GM12878 (cell line): ENCODE results near the gene TM6SF1. TPM values are rescaled to one million over a fixed set of nuclear protein-coding genes. Genes with fewer than 3 reads are reported as not detected.
A peak's percentile ranks its signal among the peaks of the same experiment; 100 is the strongest.

Experiments
- ATAC-seq: fragments of 200-7000 bp; cut with Tn5 transposase; 3 replicates; pipeline ENCODE4 v1.9.1; 2020; ENCODE audit warnings: mild to moderate bottlenecking, moderate library complexity
- BruUV-seq: library from RNA; stranded (reverse); fragments of 400-500 nt; replicated peaks from 2 replicates; lab custom pipeline; 2021; lab: Mats Ljungman, UMichigan
- CTCF ChIA-PET: fragments of 300-600 bp; sonication (Branson Sonifier 250); formaldehyde crosslinking; extraction: SDS; loops from one replicate; lab custom pipeline; 2021; ENCODE audit warnings: inconsistent platforms; lab: Yijun Ruan, JAX
- POLR2A ChIA-PET: fragments of 350-600 bp; formaldehyde crosslinking; extraction: SDS; loops from one replicate; lab custom pipeline; 2021; ENCODE audit warnings: inconsistent platforms; lab: Charles Lee
- RAD21 ChIA-PET: fragments of 300-600 bp; sonication (Branson Sonifier 250); formaldehyde crosslinking; loops from one replicate; lab custom pipeline; 2023; ENCODE audit warnings: antibody characterized with exemption; ENCODE audit not compliant: unreplicated experiment; lab: Charles Lee
- SMC1A ChIA-PET: fragments of 300-600 bp; sonication (Branson Sonifier 250); formaldehyde crosslinking; loops from one replicate; lab custom pipeline; 2023; ENCODE audit not compliant: unreplicated experiment, uncharacterized antibody; lab: Charles Lee
- DNase-seq: peaks from one replicate; pipeline ENCODE4 v3.0.0-alpha.2; 2011; ENCODE audit warnings: low read depth, low spot score
- FAIRE-seq: peaks from 3 replicates; lab custom pipeline; 2011; peaks lifted over from hg19 to GRCh38; lab: Jason Lieb, UNC
- H2AFZ ChIP-seq: 2 replicates; pipeline ENCODE4 v1.6.0; 2011; ENCODE audit warnings: low read depth, low read length, control low read depth; ENCODE audit not compliant: control insufficient read depth
- H3K27ac ChIP-seq: 2 replicates; pipeline ENCODE4 v1.5.1; 2011; ENCODE audit warnings: control low read depth; ENCODE audit not compliant: control insufficient read depth, insufficient read depth
- H3K27me3 ChIP-seq, 2 experiments: replicated peaks in 1 of 2; 2 replicates each; pipeline versions ENCODE4 v1.6.0 to v1.6.1; 2011; ENCODE audit warnings: low read length in 1 of 2; ENCODE audit not compliant: control insufficient read depth in 2 of 2, insufficient read depth in 2 of 2
- H3K36me3 ChIP-seq, 2 experiments: 2 replicates each; pipeline ENCODE4 v1.5.1; 2011; ENCODE audit warnings: low read length in 1 of 2; ENCODE audit not compliant: control insufficient read depth in 2 of 2, insufficient read depth in 2 of 2
- H3K4me1 ChIP-seq: 2 replicates; pipeline ENCODE4 v1.6.1; 2011; ENCODE audit warnings: mild to moderate bottlenecking, low read length, moderate library complexity, mixed read lengths; ENCODE audit not compliant: control insufficient read depth, insufficient read depth
- H3K4me2 ChIP-seq: 2 replicates; pipeline ENCODE4 v1.6.0; 2011; ENCODE audit warnings: control low read depth; ENCODE audit not compliant: control insufficient read depth, insufficient read depth
- H3K4me3 ChIP-seq: fragments of 200-600 bp; sonication (generic); 2 replicates; pipeline ENCODE4 v1.5.1; 2016
- H3K79me2 ChIP-seq: 2 replicates; pipeline ENCODE4 v1.6.0; 2011; ENCODE audit warnings: low read length; ENCODE audit not compliant: control insufficient read depth, insufficient read depth
- H3K9ac ChIP-seq: 2 replicates; pipeline ENCODE4 v1.8.0; 2011; ENCODE audit warnings: low read length, control low read depth, mixed read lengths; ENCODE audit not compliant: control insufficient read depth, insufficient read depth
- H3K9me3 ChIP-seq: replicated peaks from 3 replicates; pipeline ENCODE4 v1.5.1; 2011; ENCODE audit warnings: mild to moderate bottlenecking, low read length; ENCODE audit not compliant: control insufficient read depth, insufficient read depth
- H4K20me1 ChIP-seq: 2 replicates; pipeline ENCODE4 v1.6.0; 2011; ENCODE audit not compliant: control insufficient read depth, insufficient read depth
- BRCA1 ChIP-seq: IDR thresholded peaks from 2 replicates; pipeline ENCODE4 v1.6.1; 2011; ENCODE audit warnings: low read depth, low read length, improper control_type of control experiment
- CEBPB ChIP-seq, 2 experiments: fragments of 150-350 bp in 1 of 2; IDR thresholded peaks; 2 replicates each; pipeline ENCODE4 v1.6.1; 2012 to 2014; ENCODE audit warnings: low read depth in 2 of 2, low read length in 2 of 2, borderline replicate concordance in 1 of 2, inconsistent platforms in 1 of 2
- HDAC6 ChIP-seq: fragments of 200-600 bp; sonication (generic); IDR thresholded peaks from one replicate; pipeline ENCODE4 v1.8.0; 2017; ENCODE audit warnings: antibody characterized with exemption; ENCODE audit not compliant: unreplicated experiment
- IRF4 ChIP-seq: IDR thresholded peaks from 2 replicates; pipeline ENCODE4 v1.6.1; 2011; ENCODE audit warnings: low read depth, low read length
- NFXL1 ChIP-seq: fragments of 450-650 bp; IDR thresholded peaks from 2 replicates; pipeline ENCODE4 v1.6.1; 2017; ENCODE audit warnings: antibody characterized with exemption, mild to moderate bottlenecking, borderline replicate concordance
- POLR2A ChIP-seq: IDR thresholded peaks from 2 replicates; pipeline ENCODE4 v1.6.1; 2011; ENCODE audit warnings: low read depth, mild to moderate bottlenecking, low read length
- POLR2AphosphoS5 ChIP-seq: IDR thresholded peaks from 2 replicates; pipeline ENCODE4 v1.6.1; 2011; ENCODE audit warnings: mild to moderate bottlenecking, low read length, inconsistent platforms
- POU2F2 ChIP-seq: IDR thresholded peaks from 3 replicates; pipeline ENCODE4 v1.6.1; 2011; ENCODE audit warnings: low read depth, mild to moderate bottlenecking, low read length, borderline replicate concordance
- SIX5 ChIP-seq: IDR thresholded peaks from 2 replicates; pipeline ENCODE4 v1.6.1; 2011; ENCODE audit warnings: mild to moderate bottlenecking, low read depth, low read length, moderate library complexity; ENCODE audit not compliant: severe bottlenecking
- TCF12 ChIP-seq: IDR thresholded peaks from 2 replicates; pipeline ENCODE4 v1.6.1; 2011; ENCODE audit warnings: low read depth, mild to moderate bottlenecking, low read length
- TCF3 ChIP-seq: IDR thresholded peaks from 2 replicates; pipeline ENCODE4 v1.6.1; 2012; ENCODE audit warnings: low read depth, mild to moderate bottlenecking, low read length, borderline replicate concordance; ENCODE audit not compliant: insufficient read depth
- YY1 ChIP-seq: IDR thresholded peaks from 2 replicates; pipeline ENCODE4 v1.6.1; 2011; ENCODE audit warnings: low read depth, mild to moderate bottlenecking, low read length
- WGBS: methylation state at CpG from one replicate; pipeline ENCODE4 v1.1.6; 2016; ENCODE audit warnings: low lambda C conversion rate; ENCODE audit not compliant: insufficient replicate concordance, insufficient coverage; ENCODE audit errors: missing lambda C conversion rate; 5-methylcytosine and 5-hydroxymethylcytosine counted together
- in situ Hi-C: fragments of 300-500 bp; cut with MboI; formaldehyde crosslinking; loops from 9 replicates; pipeline ENCODE4 v1.14.3; 2018; ENCODE audit warnings: mixed read lengths
- intact Hi-C: fragments of 100-400 bp; cut with micrococcal nuclease; formaldehyde crosslinking; loops from one replicate; pipeline ENCODE4 v1.14.2; 2022; ENCODE audit not compliant: unreplicated experiment
- polyA plus RNA-seq, 11 experiments: library from polyadenylated mRNA; depleted of rRNA in 4 of 11; unstranded in 6 of 11; stranded (reverse) in 5 of 11; fragments of >200 nt; fragmentation: Nextera tagmentation in 4 of 11; fragmentation: Illumina TruSeq in 1 of 11; extraction: Ambion mirVana in 4 of 11; extraction: Trizol in 1 of 11; gene quantifications; 1 replicate in 1 of 11; 2 replicates in 10 of 11; pipeline versions ENCODE4 v1.2.1 to v1.2.3, GENCODE V29; 2011 to 2016; ENCODE audit warnings: inconsistent platforms in 2 of 11, missing spikeins in 2 of 11, low read depth in 1 of 11
- total RNA-seq, 4 experiments: library from RNA; depleted of rRNA in 3 of 4; stranded (reverse); fragments of >200 nt in 3 of 4; fragmentation: Illumina TruSeq in 1 of 4; extraction: Trizol in 1 of 4; gene quantifications; 2 replicates each; pipeline versions ENCODE4 v1.2.1 to v1.2.3, GENCODE V29; 2013 to 2021
- TF ChIP-seq, protein P1 (sequence below): fragments of 450-650 bp; IDR thresholded peaks from 2 replicates; pipeline ENCODE4 v1.6.1; 2016; ENCODE audit warnings: mild to moderate bottlenecking

Gene TM6SF1
- total and polyA plus RNA-seq, 10 of the 15 experiments (the other 5 are each of a cell fraction or from before 2014, with no cell fraction given): 0.56 to 2.7 (median 1.2) TPM

DNA sequence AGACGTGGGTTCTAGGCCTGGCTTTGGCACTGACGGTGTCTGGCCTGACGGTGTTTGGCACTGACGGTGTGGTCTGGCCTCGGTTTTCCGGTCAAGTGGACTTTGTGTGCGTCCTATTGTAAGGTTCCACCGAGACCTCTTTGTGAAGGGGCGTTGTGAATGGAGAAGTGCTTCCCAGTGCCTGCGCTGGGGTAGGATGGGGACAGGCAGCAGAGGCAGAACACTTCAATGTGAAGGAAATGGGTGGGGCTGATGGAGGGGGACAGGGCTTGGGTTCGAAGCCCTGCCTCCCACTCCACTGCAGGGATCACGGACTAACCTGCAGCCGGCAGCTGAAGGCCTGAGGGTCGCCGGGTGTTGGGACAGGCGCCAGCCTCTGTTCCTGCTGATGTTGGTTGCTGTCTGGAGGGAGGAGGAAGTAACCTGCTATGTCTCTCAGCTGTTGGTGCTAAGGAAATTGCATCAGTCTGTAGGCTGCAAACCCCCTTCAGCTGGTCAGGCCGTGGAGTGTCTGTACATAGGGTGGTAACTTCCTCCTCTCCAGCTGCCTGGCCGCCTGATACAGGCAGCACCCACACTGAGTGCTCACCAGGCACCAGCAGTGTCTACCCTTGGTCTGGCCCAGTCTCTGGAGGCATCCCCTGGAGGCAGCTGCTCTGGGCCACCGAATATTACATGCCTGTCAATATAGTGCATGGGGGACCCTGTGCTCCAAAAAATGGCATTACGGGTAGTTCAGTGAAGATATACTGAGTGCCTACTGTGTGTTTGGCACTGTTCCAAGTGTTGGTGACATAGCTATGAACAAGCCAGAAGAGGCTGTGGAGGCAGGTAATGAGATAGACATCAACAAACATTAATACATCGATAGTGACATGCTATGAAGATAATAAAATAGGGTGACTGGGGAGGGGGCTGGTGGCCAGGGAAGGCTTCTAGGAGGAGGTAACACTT is 1.1 kb downstream of the TM6SF1 start:
- Histone ChIP-seq H3K4me2 (peak overlapping the region; percentile 93), H2AFZ (peak overlapping the region; percentile 81), H3K4me3 (peak overlapping the region; percentile 67), H3K9ac (no peak overlapping the region), H4K20me1 (no peaks in the 10 kb centered on the region), H3K79me2 (no peaks in the 10 kb centered on the region; the same call in 1 of the 2 replicates), H3K9me3 (no peaks in the 10 kb centered on the region), H3K4me1 (peaks cover 19% of the 10 kb centered on the region), H3K36me3 (peaks cover 0 to 1% of the 10 kb centered on the region in 2 experiments; a peak in 2 of 4 replicates), H3K27ac (no peak overlapping the region), H3K27me3 (no peaks in the 10 kb centered on the region)
- ChIA-PET RAD21 (no interaction called here), SMC1A (interaction anchor here (0.5 to 0.8 kb wide), 2 partner anchors 40 to 537 kb away, joined by 3 to 4 read pairs; no protein-coding TSS in a partner anchor), POLR2A (no interaction called here), CTCF (no interaction called here)
- 25% methylated on average over 21 of the region's 21 CpGs for WGBS
- DNase-seq (peak; percentile 24), FAIRE-seq (peak; percentile 90), ATAC-seq (peak; percentile 83)
- intact Hi-C loops: no loop called here
- TF ChIP-seq, protein P1, sequence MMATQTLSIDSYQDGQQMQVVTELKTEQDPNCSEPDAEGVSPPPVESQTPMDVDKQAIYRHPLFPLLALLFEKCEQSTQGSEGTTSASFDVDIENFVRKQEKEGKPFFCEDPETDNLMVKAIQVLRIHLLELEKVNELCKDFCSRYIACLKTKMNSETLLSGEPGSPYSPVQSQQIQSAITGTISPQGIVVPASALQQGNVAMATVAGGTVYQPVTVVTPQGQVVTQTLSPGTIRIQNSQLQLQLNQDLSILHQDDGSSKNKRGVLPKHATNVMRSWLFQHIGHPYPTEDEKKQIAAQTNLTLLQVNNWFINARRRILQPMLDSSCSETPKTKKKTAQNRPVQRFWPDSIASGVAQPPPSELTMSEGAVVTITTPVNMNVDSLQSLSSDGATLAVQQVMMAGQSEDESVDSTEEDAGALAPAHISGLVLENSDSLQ: no peak
- TF ChIP-seq CEBPB (IDR thresholded peaks at IDR 0.05; ENCODE audit: borderline replicate concordance in 1 of 2, low read depth in 2 of 2, low read length in 2 of 2): peak in 1 of 2 experiments; percentile 54; a peak in 1 of 4 replicates
- 0 out of 2 replicates have a peak, but pooled peaks have one; percentile 7 for TF ChIP-seq IRF4
- TF ChIP-seq YY1: 0 out of 2 replicates have a peak, but pooled peaks have one; percentile 5
- no peak for TF ChIP-seq SIX5
- TF ChIP-seq POLR2AphosphoS5: 0 out of 2 replicates have a peak, but pooled peaks have one; percentile 42
- peak; percentile 66; the same call in 1 of the 2 replicates for TF ChIP-seq POLR2A
- TF ChIP-seq NFXL1: no peak
- no peak for TF ChIP-seq HDAC6
- 0 out of 2 replicates have a peak, but pooled peaks have one; percentile 25 for TF ChIP-seq BRCA1
- 0 out of 3 replicates have a peak, but pooled peaks have one; percentile 8 for TF ChIP-seq POU2F2
- TF ChIP-seq TCF12: peak; percentile 59; the same call in 1 of the 2 replicates
- 0 out of 2 replicates have a peak, but pooled peaks have one; percentile 38 for TF ChIP-seq TCF3
- in situ Hi-C loops: no loop called here
- no TSS peak for BruUV-seq
